HCT116 (cell line): ENCODE measurements around the gene TNIK. TPM values are rescaled to one million over a fixed set of nuclear protein-coding genes. Genes with fewer than 3 reads are reported as not detected.

Source experiments
- ATAC-seq: fragments of 200-7000 bp; cut with Tn5 transposase; 2 replicates; pipeline ENCODE4 v1.9.1; 2020; ENCODE audit warnings: mild to moderate bottlenecking, moderate library complexity
- BruUV-seq: library from RNA; stranded (reverse); fragments of 400-500 nt; replicated peaks from 2 replicates; lab custom pipeline; 2021; lab: Mats Ljungman, UMichigan
- CTCF ChIA-PET: fragments of 300-600 bp; sonication (Branson Sonifier 250); formaldehyde crosslinking; loops from one replicate; lab custom pipeline; 2021; ENCODE audit warnings: antibody characterized with exemption; lab: Charles Lee
- POLR2A ChIA-PET: fragments of 300-600, 350-600 bp; sonication (Branson Sonifier 250); formaldehyde crosslinking; loops from one replicate; lab custom pipeline; 2021; ENCODE audit warnings: antibody characterized with exemption; lab: Charles Lee
- RAD21 ChIA-PET, 2 experiments: fragments of 300-600 bp; sonication (Branson Sonifier 250); formaldehyde crosslinking; loops; one replicate each; lab custom pipeline; 2023; ENCODE audit warnings: low total read pairs in 2 of 2; ENCODE audit not compliant: uncharacterized antibody in 2 of 2, unreplicated experiment in 2 of 2, low non-redundant PET in 1 of 2; lab: Charles Lee
- DNase-seq: peaks from one replicate; pipeline ENCODE4 v3.0.0-alpha.2; 2010; ENCODE audit warnings: low read depth, low spot score
- H2AFZ ChIP-seq: fragments of 200-600 bp; shearing (Covaris generic), sonication (generic); 2 replicates; pipeline ENCODE4 v1.6.1; 2017; ENCODE audit warnings: low read depth, mixed run types, mixed read lengths, antibody characterized with exemption, low read length; ENCODE audit not compliant: poor library complexity, severe bottlenecking
- H3K27ac ChIP-seq: 2 replicates; pipeline ENCODE4 v1.5.1; 2012; ENCODE audit warnings: low read depth, low read length
- H3K27me3 ChIP-seq: fragments of 200-600 bp; sonication (generic); 2 replicates; pipeline ENCODE4 v1.6.1; 2016; ENCODE audit warnings: mixed run types, low read length, mixed read lengths; ENCODE audit not compliant: insufficient read depth
- H3K36me3 ChIP-seq, 2 experiments: fragments of 200-500 bp in 1 of 2; fragments of 200-600 bp in 1 of 2; sonication (Bioruptor generic) in 1 of 2; sonication (generic) in 1 of 2; 2 replicates each; pipeline versions ENCODE4 v1.5.1 to v1.6.1; 2014 to 2016; ENCODE audit warnings: low read length in 2 of 2, inconsistent platforms in 1 of 2, mixed read lengths in 1 of 2, mixed run types in 1 of 2; ENCODE audit not compliant: insufficient read depth in 2 of 2, control insufficient read depth in 1 of 2
- H3K4me1 ChIP-seq, 2 experiments: fragments of 200-600 bp in 1 of 2; sonication (generic) in 1 of 2; 2 replicates each; pipeline versions ENCODE4 v1.5.1 to v1.6.1; 2012 to 2017; ENCODE audit warnings: low read length in 2 of 2, inconsistent platforms in 1 of 2, mild to moderate bottlenecking in 1 of 2, mixed read lengths in 1 of 2, mixed run types in 1 of 2, moderate library complexity in 1 of 2; ENCODE audit not compliant: insufficient read depth in 2 of 2, control insufficient read depth in 1 of 2
- H3K4me2 ChIP-seq: fragments of 200-600 bp; sonication (generic); 2 replicates; pipeline ENCODE4 v1.6.1; 2017; ENCODE audit warnings: mixed run types, low read length, mixed read lengths
- H3K4me3 ChIP-seq, 2 experiments: fragments of 200-600 bp in 1 of 2; sonication (generic) in 1 of 2; replicated peaks in 1 of 2; 2 replicates each; pipeline ENCODE4 v1.5.1; 2011 to 2016; ENCODE audit warnings: low read length in 2 of 2, control low read depth in 1 of 2, low read depth in 1 of 2, mild to moderate bottlenecking in 1 of 2, mixed read lengths in 1 of 2, mixed run types in 1 of 2
- H3K79me2 ChIP-seq: fragments of 200-600 bp; sonication (generic); 2 replicates; pipeline ENCODE4 v1.6.1; 2017; ENCODE audit warnings: mild to moderate bottlenecking, mixed run types, low read length, moderate library complexity, mixed read lengths; ENCODE audit not compliant: insufficient read depth
- H3K9ac ChIP-seq: fragments of 200-600 bp; sonication (generic); 2 replicates; pipeline ENCODE4 v1.6.1; 2016; ENCODE audit warnings: low read length, mixed read lengths
- H3K9me2 ChIP-seq: fragments of 200-600 bp; sonication (generic), shearing (Covaris generic); 2 replicates; pipeline ENCODE4 v1.6.1; 2017; ENCODE audit warnings: mixed run types, mild to moderate bottlenecking, moderate library complexity; ENCODE audit not compliant: insufficient read depth
- H3K9me3 ChIP-seq, 2 experiments: fragments of 200-500 bp in 1 of 2; fragments of 200-600 bp in 1 of 2; sonication (Bioruptor generic) in 1 of 2; sonication (generic) in 1 of 2; 2 replicates each; pipeline ENCODE4 v1.6.1; 2014 to 2017; ENCODE audit warnings: low read length in 2 of 2, mixed read lengths in 2 of 2, inconsistent platforms in 1 of 2, low read depth in 1 of 2, mild to moderate bottlenecking in 1 of 2, mixed run types in 1 of 2, moderate library complexity in 1 of 2; ENCODE audit not compliant: control insufficient read depth in 1 of 2, insufficient read depth in 1 of 2
- H4K20me1 ChIP-seq: fragments of 200-600 bp; sonication (generic), shearing (Covaris generic); 2 replicates; pipeline ENCODE4 v1.6.1; 2017; ENCODE audit warnings: mixed run types, mild to moderate bottlenecking, moderate library complexity; ENCODE audit not compliant: insufficient read depth
- CEBPB ChIP-seq: IDR thresholded peaks from 2 replicates; pipeline ENCODE4 v1.6.1; 2012; ENCODE audit warnings: low read depth
- ELF1 ChIP-seq: IDR thresholded peaks from 2 replicates; pipeline ENCODE4 v1.6.1; 2012; ENCODE audit warnings: low read depth, borderline replicate concordance
- FOSL1 ChIP-seq: IDR thresholded peaks from 2 replicates; pipeline ENCODE4 v1.6.1; 2012; ENCODE audit warnings: low read depth
- JUND ChIP-seq: IDR thresholded peaks from 2 replicates; pipeline ENCODE4 v1.6.1; 2012
- POLR2A ChIP-seq: IDR thresholded peaks from 2 replicates; pipeline ENCODE4 v1.7.0; 2011; ENCODE audit warnings: borderline replicate concordance; ENCODE audit not compliant: insufficient read depth, insufficient read length; ENCODE audit errors: extremely low read depth
- POLR2AphosphoS5 ChIP-seq: IDR thresholded peaks from 2 replicates; pipeline ENCODE4 v1.6.1; 2011; ENCODE audit warnings: mild to moderate bottlenecking, low read depth, low read length, moderate library complexity
- SRF ChIP-seq: IDR thresholded peaks from 2 replicates; pipeline ENCODE4 v1.6.1; 2012; ENCODE audit warnings: low read depth
- ZNF274 ChIP-seq: fragments of 200-500 bp; sonication (Bioruptor generic); IDR thresholded peaks from 2 replicates; pipeline ENCODE4 v1.6.1; 2014; ENCODE audit warnings: mild to moderate bottlenecking, low read depth, low read length, inconsistent platforms
- intact Hi-C: fragments of 100-400 bp; cut with micrococcal nuclease; formaldehyde crosslinking; loops from 2 replicates; pipeline ENCODE4 v1.10.0; 2022
- total RNA-seq: library from RNA; stranded (reverse); gene quantifications from one replicate; pipeline ENCODE4 v1.2.1, GENCODE V29; 2021; ENCODE audit not compliant: unreplicated experiment
- TF ChIP-seq, protein P1 (sequence below): IDR thresholded peaks from 2 replicates; pipeline ENCODE4 v1.6.1; 2011; ENCODE audit warnings: mild to moderate bottlenecking, low read length, moderate library complexity; ENCODE audit not compliant: insufficient replicate concordance; ENCODE audit errors: extremely low read depth
- TF ChIP-seq, protein P2 (sequence below): IDR thresholded peaks from 2 replicates; pipeline ENCODE4 v1.6.1; 2012; ENCODE audit warnings: low read depth
- TF ChIP-seq, protein P3 (sequence below): IDR thresholded peaks from 2 replicates; pipeline ENCODE4 v1.6.1; 2012

The TNIK gene
- total RNA-seq, 1 experiment from 2014 or later = 24.1 TPM

GRCh38 chr3:171279972-171280371, 180.2 kb downstream of the TNIK start:
- ChIA-PET CTCF (interaction anchor here (1.2 kb wide), 1 partner anchor 287 kb away, joined by 3 read pairs; no protein-coding TSS in a partner anchor), RAD21 (no interaction called here), POLR2A (no interaction called here)
- Histone ChIP-seq H3K36me3 (no peaks in the 10 kb centered on the region), H3K9me3 (no peaks in the 10 kb centered on the region), H3K4me2 (no peak overlapping the region), H3K4me1 (peaks cover 14 to 24% of the 10 kb centered on the region in 2 experiments), H3K4me3 (no peak overlapping the region), H3K9ac (no peak overlapping the region), H3K27ac (no peak overlapping the region), H2AFZ (no peak overlapping the region), H3K9me2 (no peaks in the 10 kb centered on the region), H3K27me3 (no peaks in the 10 kb centered on the region), H3K79me2 (no peaks in the 10 kb centered on the region), H4K20me1 (no peaks in the 10 kb centered on the region)
- intact Hi-C loops = no loop called here
- BruUV-seq = no TSS peak
- DNase-seq = no peak
- ATAC-seq = no peak
- no peak for TF ChIP-seq CEBPB
- TF ChIP-seq SRF = no peak
- no peak for TF ChIP-seq POLR2A
- TF ChIP-seq ZNF274 = no peak
- TF ChIP-seq, protein P1, sequence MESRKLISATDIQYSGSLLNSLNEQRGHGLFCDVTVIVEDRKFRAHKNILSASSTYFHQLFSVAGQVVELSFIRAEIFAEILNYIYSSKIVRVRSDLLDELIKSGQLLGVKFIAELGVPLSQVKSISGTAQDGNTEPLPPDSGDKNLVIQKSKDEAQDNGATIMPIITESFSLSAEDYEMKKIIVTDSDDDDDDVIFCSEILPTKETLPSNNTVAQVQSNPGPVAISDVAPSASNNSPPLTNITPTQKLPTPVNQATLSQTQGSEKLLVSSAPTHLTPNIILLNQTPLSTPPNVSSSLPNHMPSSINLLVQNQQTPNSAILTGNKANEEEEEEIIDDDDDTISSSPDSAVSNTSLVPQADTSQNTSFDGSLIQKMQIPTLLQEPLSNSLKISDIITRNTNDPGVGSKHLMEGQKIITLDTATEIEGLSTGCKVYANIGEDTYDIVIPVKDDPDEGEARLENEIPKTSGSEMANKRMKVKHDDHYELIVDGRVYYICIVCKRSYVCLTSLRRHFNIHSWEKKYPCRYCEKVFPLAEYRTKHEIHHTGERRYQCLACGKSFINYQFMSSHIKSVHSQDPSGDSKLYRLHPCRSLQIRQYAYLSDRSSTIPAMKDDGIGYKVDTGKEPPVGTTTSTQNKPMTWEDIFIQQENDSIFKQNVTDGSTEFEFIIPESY = no peak
- no peak for TF ChIP-seq FOSL1
- TF ChIP-seq, protein P2, sequence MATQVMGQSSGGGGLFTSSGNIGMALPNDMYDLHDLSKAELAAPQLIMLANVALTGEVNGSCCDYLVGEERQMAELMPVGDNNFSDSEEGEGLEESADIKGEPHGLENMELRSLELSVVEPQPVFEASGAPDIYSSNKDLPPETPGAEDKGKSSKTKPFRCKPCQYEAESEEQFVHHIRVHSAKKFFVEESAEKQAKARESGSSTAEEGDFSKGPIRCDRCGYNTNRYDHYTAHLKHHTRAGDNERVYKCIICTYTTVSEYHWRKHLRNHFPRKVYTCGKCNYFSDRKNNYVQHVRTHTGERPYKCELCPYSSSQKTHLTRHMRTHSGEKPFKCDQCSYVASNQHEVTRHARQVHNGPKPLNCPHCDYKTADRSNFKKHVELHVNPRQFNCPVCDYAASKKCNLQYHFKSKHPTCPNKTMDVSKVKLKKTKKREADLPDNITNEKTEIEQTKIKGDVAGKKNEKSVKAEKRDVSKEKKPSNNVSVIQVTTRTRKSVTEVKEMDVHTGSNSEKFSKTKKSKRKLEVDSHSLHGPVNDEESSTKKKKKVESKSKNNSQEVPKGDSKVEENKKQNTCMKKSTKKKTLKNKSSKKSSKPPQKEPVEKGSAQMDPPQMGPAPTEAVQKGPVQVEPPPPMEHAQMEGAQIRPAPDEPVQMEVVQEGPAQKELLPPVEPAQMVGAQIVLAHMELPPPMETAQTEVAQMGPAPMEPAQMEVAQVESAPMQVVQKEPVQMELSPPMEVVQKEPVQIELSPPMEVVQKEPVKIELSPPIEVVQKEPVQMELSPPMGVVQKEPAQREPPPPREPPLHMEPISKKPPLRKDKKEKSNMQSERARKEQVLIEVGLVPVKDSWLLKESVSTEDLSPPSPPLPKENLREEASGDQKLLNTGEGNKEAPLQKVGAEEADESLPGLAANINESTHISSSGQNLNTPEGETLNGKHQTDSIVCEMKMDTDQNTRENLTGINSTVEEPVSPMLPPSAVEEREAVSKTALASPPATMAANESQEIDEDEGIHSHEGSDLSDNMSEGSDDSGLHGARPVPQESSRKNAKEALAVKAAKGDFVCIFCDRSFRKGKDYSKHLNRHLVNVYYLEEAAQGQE = no peak
- TF ChIP-seq, protein P3, sequence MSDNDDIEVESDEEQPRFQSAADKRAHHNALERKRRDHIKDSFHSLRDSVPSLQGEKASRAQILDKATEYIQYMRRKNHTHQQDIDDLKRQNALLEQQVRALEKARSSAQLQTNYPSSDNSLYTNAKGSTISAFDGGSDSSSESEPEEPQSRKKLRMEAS = no peak
- no peak for TF ChIP-seq ELF1
- TF ChIP-seq JUND = no peak
- no peak for TF ChIP-seq POLR2AphosphoS5
